ENCODE results near the gene SMYD3.

SMYD3 gene

DNA sequence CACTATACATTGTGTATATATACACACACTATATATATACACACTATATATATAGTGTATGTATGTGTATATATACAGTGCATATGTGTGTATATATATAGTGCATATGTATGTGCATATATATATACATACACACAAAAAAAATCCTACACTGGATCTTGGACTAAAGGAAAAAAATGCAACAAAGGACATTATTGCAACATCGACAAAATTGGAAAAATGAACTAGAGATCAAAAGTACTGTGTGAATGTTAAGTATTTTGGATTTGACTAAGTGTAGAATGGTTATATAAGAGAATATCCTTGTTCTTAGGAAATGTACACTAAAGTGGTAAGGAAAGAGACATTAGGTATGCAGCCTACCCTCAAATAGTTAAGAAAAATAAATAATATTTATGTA lies 36.5 kb downstream of the SMYD3 start (continued):
- TF ChIP-seq ZNF362 (tag by site-specific recombination; IDR thresholded peaks at IDR 0.05): no peak
- TF ChIP-seq ZNF2 (tag by site-specific recombination; IDR thresholded peaks at IDR 0.05): no peak
- no peak for TF ChIP-seq ZFP41 (tag by site-specific recombination; IDR thresholded peaks at IDR 0.05; ENCODE audit: borderline replicate concordance)
- no peak for TF ChIP-seq GFI1B (tag by site-specific recombination; IDR thresholded peaks at IDR 0.05)
- no peak for TF ChIP-seq SCRT2 (tag by site-specific recombination; IDR thresholded peaks at IDR 0.05)
- no peak for TF ChIP-seq ZBTB20 (tag by site-specific recombination; IDR thresholded peaks at IDR 0.05)
- TF ChIP-seq ZNF585B (tag by site-specific recombination; IDR thresholded peaks at IDR 0.05): no peak
- no peak for TF ChIP-seq ZNF791 (tag by site-specific recombination; IDR thresholded peaks at IDR 0.05)
- TF ChIP-seq ZNF777 (tag by site-specific recombination; IDR thresholded peaks at IDR 0.05; ENCODE audit: borderline replicate concordance): no peak
- TF ChIP-seq ZNF707 (tag by site-specific recombination; IDR thresholded peaks at IDR 0.05): no peak

DNA sequence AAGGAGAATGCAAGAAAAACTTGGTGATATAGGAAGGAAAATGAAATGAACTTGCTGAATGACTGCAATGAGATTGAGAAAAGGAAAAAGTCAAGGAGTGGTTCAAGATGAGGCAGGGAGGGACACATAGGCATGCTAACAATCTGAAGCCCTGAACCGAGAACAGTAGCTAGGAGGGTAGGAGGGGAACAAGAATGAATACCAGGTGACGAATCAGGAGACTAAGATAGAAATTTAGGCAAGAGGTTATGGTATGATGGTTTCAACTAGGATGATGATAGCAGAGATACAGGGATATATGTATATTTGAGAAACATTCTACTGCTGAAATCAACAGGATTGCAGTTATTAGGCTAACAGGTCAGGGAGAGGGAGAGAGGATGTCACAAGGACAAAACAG lies 44.1 kb downstream of the SMYD3 start:
- POLR2A ChIA-PET: no interaction called here
- CTCF ChIA-PET: no interaction called here

DNA sequence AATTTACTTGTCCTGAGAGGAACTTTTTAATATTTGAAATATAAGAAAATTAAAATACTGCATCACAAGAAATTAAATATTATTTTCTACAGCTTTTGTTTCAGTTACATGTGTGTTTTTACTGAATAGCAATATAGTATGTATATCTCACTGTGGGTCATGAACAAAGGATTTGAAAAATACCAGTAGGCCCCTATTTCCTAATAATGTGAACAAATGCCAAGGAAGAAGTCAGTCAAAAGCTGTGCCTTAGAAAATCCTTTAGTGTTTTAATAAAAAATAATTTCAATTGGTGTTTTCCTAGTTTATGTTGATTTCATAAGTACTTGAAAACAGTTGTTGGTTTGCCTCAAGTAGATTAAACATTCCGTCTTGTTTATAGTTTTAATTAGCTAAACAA lies 46.7 kb downstream of the SMYD3 start:
- Histone ChIP-seq H3K27ac (ENCODE audit: extremely low read depth, low read depth, low read length) (no peak overlapping the region), H3K4me3 (ENCODE audit: low read depth, low read length) (no peak overlapping the region), H3K36me3 (ENCODE audit: control insufficient read depth in 2 of 2, insufficient read depth in 1 of 2, low read length in 2 of 2) (no peaks in the 10 kb centered on the region), H3K4me1 (ENCODE audit: control insufficient read depth, insufficient read depth, low read length) (no peaks in the 10 kb centered on the region), H3K9me3 (ENCODE audit: control insufficient read depth, insufficient read depth, low read depth, low read length) (no peaks in the 10 kb centered on the region)
- CTCF ChIA-PET: interaction anchor here (0.9 to 1.2 kb wide), 2 partner anchors 9 to 11 kb away, joined by 3 to 4 read pairs; no protein-coding TSS in a partner anchor
- POLR2A ChIA-PET: no interaction called here
- TF ChIP-seq, protein P1, sequence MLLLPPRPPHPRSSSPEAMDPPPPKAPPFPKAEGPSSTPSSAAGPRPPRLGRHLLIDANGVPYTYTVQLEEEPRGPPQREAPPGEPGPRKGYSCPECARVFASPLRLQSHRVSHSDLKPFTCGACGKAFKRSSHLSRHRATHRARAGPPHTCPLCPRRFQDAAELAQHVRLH (tag by site-specific recombination; IDR thresholded peaks at IDR 0.05): no peak
- TF ChIP-seq ZBTB6 (tag by site-specific recombination; IDR thresholded peaks at IDR 0.05): no peak
- no peak for TF ChIP-seq PATZ1 (tag by site-specific recombination; IDR thresholded peaks at IDR 0.05)
- no peak for TF ChIP-seq KLF7 (tag by site-specific recombination; IDR thresholded peaks at IDR 0.05; ENCODE audit: borderline replicate concordance)
- TF ChIP-seq ZSCAN30 (tag by site-specific recombination; IDR thresholded peaks at IDR 0.05): no peak
- TF ChIP-seq, protein P2, sequence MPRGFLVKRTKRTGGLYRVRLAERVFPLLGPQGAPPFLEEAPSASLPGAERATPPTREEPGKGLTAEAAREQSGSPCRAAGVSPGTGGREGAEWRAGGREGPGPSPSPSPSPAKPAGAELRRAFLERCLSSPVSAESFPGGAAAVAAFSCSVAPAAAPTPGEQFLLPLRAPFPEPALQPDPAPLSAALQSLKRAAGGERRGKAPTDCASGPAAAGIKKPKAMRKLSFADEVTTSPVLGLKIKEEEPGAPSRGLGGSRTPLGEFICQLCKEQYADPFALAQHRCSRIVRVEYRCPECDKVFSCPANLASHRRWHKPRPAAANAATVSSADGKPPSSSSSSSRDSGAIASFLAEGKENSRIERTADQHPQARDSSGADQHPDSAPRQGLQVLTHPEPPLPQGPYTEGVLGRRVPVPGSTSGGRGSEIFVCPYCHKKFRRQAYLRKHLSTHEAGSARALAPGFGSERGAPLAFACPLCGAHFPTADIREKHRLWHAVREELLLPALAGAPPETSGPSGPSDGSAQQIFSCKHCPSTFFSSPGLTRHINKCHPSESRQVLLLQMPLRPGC (tag by site-specific recombination; IDR thresholded peaks at IDR 0.05): no peak
- no peak for TF ChIP-seq ZNF362 (tag by site-specific recombination; IDR thresholded peaks at IDR 0.05)
- no peak for TF ChIP-seq ZNF274 (IDR thresholded peaks at IDR 0.05; ENCODE audit: low read length)
- TF ChIP-seq ZNF274 (tag by site-specific recombination; IDR thresholded peaks at IDR 0.05; ENCODE audit: borderline replicate concordance): no peak
- no peak for TF ChIP-seq ZBTB8A (tag by site-specific recombination; IDR thresholded peaks at IDR 0.05)

More for the DNA sequence above, 44.1 kb downstream of the SMYD3 start:
- Histone ChIP-seq H3K4me3 (ENCODE audit: low read depth, low read length) (no peak overlapping the region), H3K36me3 (ENCODE audit: control insufficient read depth in 2 of 2, insufficient read depth in 1 of 2, low read length in 2 of 2) (no peaks in the 10 kb centered on the region), H3K4me1 (ENCODE audit: control insufficient read depth, insufficient read depth, low read length) (no peaks in the 10 kb centered on the region), H3K9me3 (ENCODE audit: control insufficient read depth, insufficient read depth, low read depth, low read length) (no peaks in the 10 kb centered on the region), H3K27ac (ENCODE audit: extremely low read depth, low read depth, low read length) (no peak overlapping the region)
- no peak for TF ChIP-seq YY2 (tag by site-specific recombination; IDR thresholded peaks at IDR 0.05)
- no peak for TF ChIP-seq ZFP37 (tag by site-specific recombination; IDR thresholded peaks at IDR 0.05)
- TF ChIP-seq HOXA7 (CRISPR knock-in tag; IDR thresholded peaks at IDR 0.05; ENCODE audit: borderline replicate concordance): no peak
- TF ChIP-seq ZNF19 (tag by site-specific recombination; IDR thresholded peaks at IDR 0.05; ENCODE audit: low read depth): no peak
- TF ChIP-seq ZNF76 (tag by site-specific recombination; IDR thresholded peaks at IDR 0.05; ENCODE audit: borderline replicate concordance, low read depth): no peak
- no peak for TF ChIP-seq GLIS1 (tag by site-specific recombination; IDR thresholded peaks at IDR 0.05)
- no peak for TF ChIP-seq SCRT1 (tag by site-specific recombination; IDR thresholded peaks at IDR 0.05; ENCODE audit: borderline replicate concordance)
- TF ChIP-seq PRDM6 (tag by site-specific recombination; IDR thresholded peaks at IDR 0.05): no peak
- TF ChIP-seq ZNF658 (tag by site-specific recombination; IDR thresholded peaks at IDR 0.05): no peak
- TF ChIP-seq ZNF600 (tag by site-specific recombination; IDR thresholded peaks at IDR 0.05): no peak
- no peak for TF ChIP-seq ZNF37A (tag by site-specific recombination; IDR thresholded peaks at IDR 0.05)
- TF ChIP-seq ZNF121 (tag by site-specific recombination; IDR thresholded peaks at IDR 0.05): no peak
